K562 (cell line): ENCODE measurements around the gene DEK. TPM values are rescaled to one million over a fixed set of nuclear protein-coding genes. Genes with fewer than 3 reads are reported as not detected.

Experiments
- ASH1L ChIP-seq: fragments of 450-650 bp; IDR thresholded peaks from 2 replicates; pipeline ENCODE4 v1.6.1; 2018; ENCODE audit warnings: borderline replicate concordance, mild to moderate bottlenecking, low read depth; ENCODE audit not compliant: partially characterized antibody
- ATF3 ChIP-seq, 2 experiments: fragments of 450-650 bp in 1 of 2; sonication (generic) in 1 of 2; formaldehyde crosslinking in 1 of 2; IDR thresholded peaks in 1 of 2; conservative IDR thresholded peaks in 1 of 2; 2 replicates each; pipeline versions ENCODE4 v1.6.1 to v1.8.1; 2016 to 2023; ENCODE audit warnings: mild to moderate bottlenecking in 2 of 2, moderate library complexity in 2 of 2, inconsistent platforms in 1 of 2, missing genetic modification reagents in 1 of 2
- CEBPG ChIP-seq, 3 experiments: fragments of 200-800 bp in 1 of 3; sonication (Bioruptor generic) in 1 of 3; sonication (generic) in 1 of 3; formaldehyde crosslinking in 1 of 3; IDR thresholded peaks in 2 of 3; conservative IDR thresholded peaks in 1 of 3; 2 replicates each; pipeline versions ENCODE4 v1.6.1 to v1.8.0; 2016 to 2022; ENCODE audit warnings: missing compliant biosample characterization in 2 of 3, missing genetic modification characterization in 2 of 3, mild to moderate bottlenecking in 1 of 3, missing genetic modification reagents in 1 of 3
- JUND ChIP-seq, 2 experiments: IDR thresholded peaks; 2 replicates in 1 of 2; 3 replicates in 1 of 2; pipeline ENCODE4 v1.6.1; 2011; ENCODE audit warnings: borderline replicate concordance in 2 of 2, low read depth in 2 of 2, low read length in 2 of 2, improper control_type of control experiment in 1 of 2, missing biosample characterization in 1 of 2, missing genetic modification characterization in 1 of 2, missing genetic modification reagents in 1 of 2
- KDM5B ChIP-seq: fragments of 200-600 bp; sonication (generic); IDR thresholded peaks from 2 replicates; pipeline ENCODE4 v1.6.1; 2012; ENCODE audit warnings: low read depth, mild to moderate bottlenecking, moderate library complexity, low read length, control low read depth, inconsistent platforms; ENCODE audit not compliant: insufficient replicate concordance
- MAFF ChIP-seq: IDR thresholded peaks from 2 replicates; pipeline ENCODE4 v1.6.1; 2012; ENCODE audit warnings: low read length, improper control_type of control experiment
- MAFG ChIP-seq: fragments of 450-650 bp; conservative IDR thresholded peaks from 2 replicates; pipeline ENCODE4 v1.6.1; 2016; ENCODE audit warnings: missing genetic modification characterization, missing compliant biosample characterization
- NFE2 ChIP-seq: IDR thresholded peaks from 2 replicates; pipeline ENCODE4 v1.6.1; 2014; ENCODE audit warnings: antibody characterized with exemption, low read depth
- NFYB ChIP-seq: IDR thresholded peaks from 2 replicates; pipeline ENCODE4 v1.6.1; 2011; ENCODE audit warnings: mild to moderate bottlenecking, moderate library complexity; ENCODE audit not compliant: insufficient read length; ENCODE audit errors: extremely low read depth
- POLR2B ChIP-seq: fragments of 450-650 bp; IDR thresholded peaks from 2 replicates; pipeline ENCODE4 v1.6.1; 2018; ENCODE audit warnings: low read depth; ENCODE audit not compliant: partially characterized antibody
- SMAD2 ChIP-seq: fragments of 150-350 bp; IDR thresholded peaks from 2 replicates; pipeline ENCODE4 v1.6.1; 2014; ENCODE audit warnings: low read depth, mild to moderate bottlenecking, low read length
- ZNF217 ChIP-seq: sonication (generic); formaldehyde crosslinking; IDR thresholded peaks from 2 replicates; pipeline ENCODE4 v1.8.0; 2022; ENCODE audit warnings: mild to moderate bottlenecking, missing genetic modification reagents
- polyA plus RNA-seq, 8 experiments: library from polyadenylated mRNA; depleted of rRNA in 4 of 8; stranded (reverse) in 5 of 8; unstranded in 3 of 8; fragments of >200 nt; fragmentation: Nextera tagmentation in 2 of 8; fragmentation: Illumina TruSeq in 1 of 8; extraction: Ambion mirVana in 2 of 8; extraction: Trizol in 1 of 8; gene quantifications; 2 replicates each; pipeline versions ENCODE4 v1.2.1 to v1.2.3, GENCODE V29; 2011 to 2014; ENCODE audit warnings: inconsistent platforms in 1 of 8, missing spikeins in 1 of 8
- total RNA-seq, 7 experiments: library from RNA; depleted of rRNA in 6 of 7; stranded (reverse); fragments of >200 nt in 6 of 7; fragmentation: Illumina TruSeq in 2 of 7; extraction: Trizol in 2 of 7; gene quantifications; 2 replicates each; pipeline versions ENCODE4 v1.2.1 to v1.2.3, GENCODE V29; 2011 to 2021; ENCODE audit warnings: low replicate concordance in 1 of 7

Gene DEK
- total and polyA plus RNA-seq, 9 of the 15 experiments (the other 6 are each of a cell fraction or from before 2014, with no cell fraction given), result 82.3 to 338 (median 184) TPM

GRCh38 chr6:18293076-18293904 is 29.0 kb upstream of the DEK start (continued):
- TF ChIP-seq NFYB (no peak), ATF3 (IDR thresholded peaks at IDR 0.05) (peak; percentile 48), ATF3 (CRISPR knock-in tag; conservative IDR thresholded peaks at IDR 0.05) (no peak), MAFF (peak; percentile 40; the same call in 1 of the 2 replicates), KDM5B (no peak), NFE2 (peak; percentile 82), CEBPG (CRISPR knock-in tag; IDR thresholded peaks at IDR 0.05) (no peak), CEBPG (tag; conservative IDR thresholded peaks at IDR 0.05 in 1 of 2, IDR thresholded peaks at IDR 0.05 in 1 of 2) (0 out of 4 replicates have a peak, but pooled peaks have one; percentile 14 to 28), POLR2B (no peak), MAFG (tag) (peak; percentile 59), ZNF217 (CRISPR knock-in tag) (no peak), SMAD2 (no peak), ASH1L (no peak), JUND (IDR thresholded peaks at IDR 0.05; ENCODE audit: borderline replicate concordance, low read depth, low read length) (0 out of 2 replicates have a peak, but pooled peaks have one; percentile 4), JUND (tag; IDR thresholded peaks at IDR 0.05; ENCODE audit: borderline replicate concordance, low read depth, low read length) (0 out of 3 replicates have a peak, but pooled peaks have one; percentile 20)
